GM20431 (cell line): ENCODE results near the gene SYT1.

Source experiments
- in situ Hi-C: fragments of 300-500 bp; cut with MseI, MboI; formaldehyde crosslinking; loops from one replicate; pipeline ENCODE4 v1.15.0; 2020; ENCODE audit warnings: low sequenced_read_pairs; ENCODE audit not compliant: unreplicated experiment

Gene SYT1

DNA sequence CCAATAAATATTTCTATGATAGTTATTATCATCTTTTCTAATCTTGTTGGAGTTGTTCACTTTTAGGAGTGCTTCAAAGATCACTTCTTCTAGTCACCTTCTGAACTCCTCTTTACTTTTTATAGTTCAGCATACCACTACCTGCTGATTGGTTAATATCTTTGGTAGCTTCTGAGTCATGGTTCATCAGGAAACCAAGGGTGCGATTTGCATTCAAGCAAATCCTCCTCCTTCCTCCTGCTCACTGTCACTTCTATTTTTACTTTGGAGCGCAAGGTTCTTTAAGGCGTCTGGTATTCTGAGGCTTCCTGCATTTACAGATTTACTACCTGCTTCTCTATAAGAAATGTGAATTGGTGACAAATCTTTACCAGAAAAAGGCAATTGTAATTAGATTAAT, 24.0 kb downstream of the SYT1 start:
- in situ Hi-C loops, result no loop called here

DNA sequence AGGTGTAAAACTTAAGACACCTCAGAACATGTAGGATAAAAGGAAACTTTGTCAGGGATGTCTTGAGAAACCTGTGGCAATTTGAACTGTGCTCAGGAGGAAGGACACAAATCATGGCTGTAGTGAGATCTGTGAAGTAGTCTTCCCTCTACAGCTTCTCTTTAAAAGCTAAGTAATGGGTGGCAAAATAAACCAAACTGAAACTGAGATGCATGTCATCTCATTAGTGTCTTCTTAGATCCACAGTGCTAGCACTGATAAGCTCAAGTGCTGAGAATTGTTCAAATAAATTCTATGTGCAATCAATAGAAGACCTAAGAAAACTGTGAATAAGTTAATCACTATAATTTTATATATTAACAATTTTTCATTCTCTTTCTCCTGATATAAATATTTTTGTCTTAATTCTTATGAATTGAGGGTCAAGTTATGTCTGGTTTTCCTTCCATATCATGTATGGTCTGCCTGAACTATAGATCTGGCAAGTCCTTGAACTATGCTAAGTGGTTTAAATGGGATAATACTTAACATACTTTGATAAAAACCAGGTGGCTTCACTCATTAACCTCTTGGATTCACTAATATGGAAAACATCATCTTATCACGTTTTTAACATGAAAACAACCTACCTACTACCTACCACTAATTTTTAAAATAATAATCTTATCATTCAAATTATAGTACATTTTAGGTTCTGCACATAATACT, 27.2 kb downstream of the SYT1 start:
- in situ Hi-C loops, result no loop called here

DNA sequence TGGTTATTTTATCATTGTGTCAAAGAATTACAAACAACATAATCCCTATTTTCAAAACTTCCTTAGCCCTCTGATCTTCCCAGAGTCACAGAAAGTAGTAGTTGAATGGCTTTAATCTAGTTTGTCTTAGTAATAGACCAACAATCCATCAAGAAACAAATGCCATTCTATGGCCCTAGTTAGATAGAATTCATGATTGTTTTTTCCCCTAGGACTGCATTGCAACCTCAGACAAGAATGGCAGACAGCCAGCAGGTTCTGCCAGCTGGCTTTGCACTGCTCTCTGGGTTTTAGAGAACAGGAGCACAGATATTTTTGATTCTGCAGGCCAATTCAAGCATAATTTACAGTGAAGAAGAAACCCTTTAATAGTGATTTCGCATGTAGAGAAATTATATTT, 33.8 kb downstream of the SYT1 start:
- in situ Hi-C loops, result no loop called here

DNA sequence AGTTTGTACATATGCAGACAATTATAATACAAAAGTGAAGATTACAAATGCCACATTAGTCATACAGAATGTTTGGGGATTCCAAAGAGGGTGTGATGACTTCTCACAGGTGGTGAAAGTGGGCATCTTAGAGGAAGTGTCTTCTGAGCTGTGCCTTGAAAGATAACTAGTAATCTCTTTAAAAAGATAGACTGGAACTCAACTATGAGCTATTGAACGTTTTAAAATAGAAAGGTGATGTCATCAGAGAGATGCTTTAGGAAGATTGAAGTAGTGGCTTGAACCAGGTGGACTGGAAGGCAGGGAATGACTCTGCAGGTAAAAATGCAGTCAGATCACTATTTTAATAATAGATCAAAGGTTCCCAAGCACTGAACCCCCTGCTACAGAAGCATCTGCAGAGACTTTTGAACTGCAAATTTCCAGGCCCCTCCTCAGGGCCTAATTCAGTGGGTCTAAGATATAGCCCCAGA, 50.3 kb downstream of the SYT1 start:
- in situ Hi-C loops, result no loop called here

DNA sequence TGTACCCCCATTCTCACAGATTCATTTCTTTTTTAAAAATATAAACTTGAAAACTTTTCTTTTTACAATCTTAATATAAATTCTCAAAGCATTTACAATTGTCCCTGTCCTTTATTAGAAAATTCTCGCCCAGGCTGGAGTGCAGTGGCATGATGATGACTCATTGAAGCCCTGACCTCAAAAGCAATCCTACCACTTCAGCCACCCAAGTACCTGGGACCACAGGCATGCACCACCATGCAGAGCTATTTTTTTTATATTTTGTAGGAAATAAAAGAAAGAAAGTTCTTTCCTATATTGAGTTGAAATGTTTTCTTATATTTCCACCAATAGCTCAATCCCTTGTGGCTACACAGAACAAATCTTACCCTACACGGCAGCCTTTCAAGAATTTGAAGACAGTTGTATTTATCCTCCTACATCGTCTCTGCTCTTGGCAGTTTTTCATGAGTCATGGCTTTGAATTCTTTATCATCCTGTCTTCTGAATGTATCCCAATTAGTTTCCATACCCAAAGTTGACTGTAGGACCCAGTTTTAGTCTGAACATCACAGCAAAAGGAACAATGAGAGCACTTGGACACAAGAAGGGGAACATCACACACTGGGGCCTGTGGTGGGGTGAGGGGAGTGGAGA, 52.4 kb downstream of the SYT1 start:
- in situ Hi-C loops, result no loop called here

DNA sequence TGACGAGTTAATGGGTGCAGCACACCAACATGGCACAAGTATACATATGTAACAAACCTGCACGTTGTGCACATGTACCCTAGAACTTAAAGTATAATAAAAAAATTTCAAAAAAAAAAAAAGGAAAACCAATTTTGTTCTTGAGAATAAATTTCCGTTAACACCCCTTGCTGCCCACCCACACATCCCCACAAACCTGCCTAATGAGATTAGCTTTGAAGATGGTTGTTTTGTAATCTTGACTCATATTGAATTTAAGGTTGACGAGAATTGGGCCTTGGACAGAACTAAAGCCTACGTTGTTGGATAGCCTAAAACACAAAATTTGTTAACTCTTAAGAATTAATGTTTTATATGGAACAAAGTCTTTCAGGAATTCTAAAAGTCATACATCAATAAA, 52.9 kb downstream of the SYT1 start:
- in situ Hi-C loops, result no loop called here

DNA sequence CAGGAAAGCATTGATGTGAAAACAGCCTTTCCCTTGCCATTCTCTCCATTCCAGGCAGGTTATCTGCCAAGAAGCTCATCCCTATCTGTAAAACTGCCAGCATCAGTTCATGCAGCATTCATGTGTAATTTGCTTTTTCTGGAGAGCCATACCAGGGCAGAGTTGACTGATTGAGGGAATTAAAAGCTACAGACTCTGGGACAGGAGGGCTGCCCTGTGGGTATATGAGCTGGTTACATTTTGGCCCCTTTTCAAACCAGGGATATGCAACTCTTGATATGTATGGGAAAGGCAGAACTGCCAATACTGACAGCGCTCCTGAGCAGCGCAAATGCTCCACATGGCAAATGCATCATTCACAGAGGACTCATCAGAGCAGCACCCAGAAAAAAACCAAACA, 53.7 kb downstream of the SYT1 start:
- in situ Hi-C loops, result no loop called here

DNA sequence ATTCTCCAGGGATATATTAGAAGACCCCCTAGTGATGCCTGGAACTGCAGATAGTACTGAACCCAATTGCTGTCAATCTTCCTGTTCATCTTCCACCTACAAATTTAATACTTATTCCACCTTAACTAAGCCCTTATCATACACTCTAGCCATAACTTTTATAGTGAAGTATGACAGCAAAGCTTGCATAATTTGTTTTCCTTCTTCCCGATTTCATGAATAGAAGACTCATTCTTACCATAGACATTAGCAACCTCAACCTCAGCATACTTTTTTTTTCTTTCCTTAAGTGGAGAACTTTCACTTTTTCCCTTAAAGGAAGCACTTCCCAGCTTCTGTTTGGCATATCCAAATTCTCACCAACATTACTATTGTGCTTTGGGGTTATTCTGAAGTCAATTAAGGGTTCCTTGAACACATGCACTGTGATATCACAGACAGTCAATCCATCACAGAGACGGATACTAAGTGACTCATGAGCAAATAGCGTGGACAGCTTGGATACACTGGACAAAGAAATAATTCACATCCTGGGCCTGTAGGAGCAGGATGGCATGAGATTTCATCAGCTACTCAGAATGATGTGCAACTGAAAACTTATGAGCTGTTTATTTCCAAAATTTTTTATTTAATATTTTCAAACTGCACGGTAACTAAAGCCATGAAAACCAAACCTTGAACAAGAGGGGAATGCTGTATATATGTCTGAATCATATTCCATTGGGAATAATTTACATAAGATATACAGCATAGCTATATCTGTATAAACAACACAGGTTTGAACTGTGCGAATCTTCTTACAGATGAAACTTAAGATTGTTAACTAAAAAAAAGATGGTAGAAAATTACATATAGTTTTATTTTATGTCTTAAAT, 63.9 kb downstream of the SYT1 start:
- in situ Hi-C loops, result no loop called here

DNA sequence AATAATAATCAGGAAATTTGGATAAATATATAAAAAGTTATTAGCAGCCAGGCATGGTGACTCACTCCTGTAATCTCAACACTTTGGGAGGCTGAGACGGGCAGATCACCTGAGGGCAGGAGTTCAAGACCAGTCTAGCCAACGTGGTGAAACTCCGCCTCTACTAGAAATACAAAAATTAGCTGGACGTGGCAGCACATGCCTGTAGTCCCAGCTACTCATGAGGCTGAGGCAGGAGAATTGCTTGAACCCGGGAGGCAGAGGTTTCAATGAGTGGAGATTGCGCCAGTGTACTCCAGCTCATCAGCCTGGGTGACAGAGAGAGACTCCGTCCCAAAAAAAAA, 64.5 kb downstream of the SYT1 start:
- in situ Hi-C loops, result no loop called here

DNA sequence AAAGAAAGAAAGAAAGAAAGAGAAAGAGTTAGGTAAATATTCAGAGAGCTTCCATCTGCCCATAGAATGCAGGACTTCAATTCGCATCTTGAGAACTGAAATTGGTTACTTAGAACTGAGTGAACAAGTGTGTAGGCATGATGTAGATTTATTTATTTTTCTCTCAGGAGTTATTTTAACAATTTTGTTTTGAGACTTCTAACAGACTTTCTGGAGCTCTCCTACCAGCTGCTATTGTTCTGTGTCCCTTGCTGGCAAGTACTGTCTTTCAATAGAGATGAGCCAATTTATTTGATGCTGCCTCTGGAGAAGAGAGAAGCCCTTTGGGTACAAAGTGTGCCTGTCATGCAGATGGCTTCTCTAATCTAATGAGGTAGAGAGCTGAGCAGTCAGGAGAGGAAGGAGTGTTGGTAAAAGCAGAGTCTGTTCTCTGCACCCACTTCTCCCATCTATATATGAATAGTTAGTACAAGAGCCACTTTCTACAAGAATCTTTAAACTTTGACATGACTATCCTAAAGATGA, 67.0 kb downstream of the SYT1 start:
- in situ Hi-C loops, result no loop called here

DNA sequence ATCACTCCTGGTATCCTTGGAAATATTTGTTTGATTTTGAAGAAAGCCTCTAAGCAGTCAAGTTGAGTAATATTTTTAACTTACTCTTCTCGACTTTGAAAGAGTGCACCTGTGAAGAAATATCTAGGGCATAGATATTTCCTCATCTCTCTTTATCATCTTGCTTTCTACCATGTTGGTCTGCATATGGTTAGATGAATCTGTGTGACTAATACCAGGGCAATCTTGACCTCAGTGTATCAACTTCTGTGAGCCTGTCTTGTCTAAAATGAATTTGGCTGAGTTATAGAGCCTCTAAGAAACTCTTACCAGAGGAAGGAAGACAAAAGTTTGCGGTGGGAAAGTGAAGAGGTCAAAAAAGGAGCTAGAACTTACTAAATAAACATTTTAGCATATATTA, 68.4 kb downstream of the SYT1 start:
- in situ Hi-C loops, result no loop called here

DNA sequence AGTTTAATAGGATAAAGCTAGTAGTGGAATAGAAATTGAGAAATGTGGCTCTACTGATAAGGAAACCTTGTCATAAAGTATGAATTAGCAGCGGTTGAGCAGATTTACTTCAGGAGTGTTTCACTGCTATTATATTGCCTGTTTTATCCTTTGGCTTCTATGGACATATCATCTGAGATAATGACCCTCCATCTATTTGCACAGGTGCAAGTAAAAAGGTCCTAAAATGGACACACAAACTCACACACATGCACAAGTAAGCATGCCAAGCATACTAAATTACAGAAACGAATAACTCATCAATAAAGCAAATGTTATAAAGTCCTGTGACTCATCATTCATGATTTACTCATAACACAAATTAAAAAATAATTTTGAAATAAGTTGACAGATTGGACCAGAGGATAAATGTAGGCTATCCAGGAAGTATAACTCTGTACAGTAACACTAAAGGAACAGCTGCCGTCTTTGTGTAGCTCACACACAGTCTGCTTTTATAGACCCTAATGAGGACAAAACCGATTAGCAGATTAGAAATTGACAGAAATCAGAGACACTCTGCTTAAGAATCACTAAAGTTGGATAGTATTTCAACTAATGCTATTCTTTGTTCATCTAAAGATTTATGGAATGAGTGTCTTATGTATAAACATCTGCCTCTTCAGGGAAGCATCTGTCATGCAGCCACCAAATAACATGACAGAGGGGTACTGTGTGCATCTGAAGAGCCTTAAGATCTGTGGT, 73.9 kb downstream of the SYT1 start:
- in situ Hi-C loops, result no loop called here

DNA sequence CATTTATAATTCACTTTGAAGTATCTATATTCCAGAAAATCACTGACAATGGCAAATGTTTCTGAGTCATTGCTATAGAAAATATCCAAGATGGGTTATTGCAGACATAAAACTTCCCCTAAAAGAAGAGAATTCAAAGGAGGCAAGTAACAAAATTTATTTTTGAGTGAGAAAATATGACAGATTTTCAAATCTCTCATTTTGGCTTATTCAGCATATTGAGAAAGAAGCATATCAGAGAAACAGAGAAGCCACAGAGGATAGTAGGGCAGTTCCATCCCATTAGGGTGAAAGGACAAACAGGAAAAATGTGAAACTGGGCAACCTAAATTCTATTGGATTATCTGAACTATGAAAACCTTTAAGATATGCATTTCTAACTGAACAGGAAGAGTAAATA, 85.0 kb downstream of the SYT1 start:
- in situ Hi-C loops, result no loop called here

DNA sequence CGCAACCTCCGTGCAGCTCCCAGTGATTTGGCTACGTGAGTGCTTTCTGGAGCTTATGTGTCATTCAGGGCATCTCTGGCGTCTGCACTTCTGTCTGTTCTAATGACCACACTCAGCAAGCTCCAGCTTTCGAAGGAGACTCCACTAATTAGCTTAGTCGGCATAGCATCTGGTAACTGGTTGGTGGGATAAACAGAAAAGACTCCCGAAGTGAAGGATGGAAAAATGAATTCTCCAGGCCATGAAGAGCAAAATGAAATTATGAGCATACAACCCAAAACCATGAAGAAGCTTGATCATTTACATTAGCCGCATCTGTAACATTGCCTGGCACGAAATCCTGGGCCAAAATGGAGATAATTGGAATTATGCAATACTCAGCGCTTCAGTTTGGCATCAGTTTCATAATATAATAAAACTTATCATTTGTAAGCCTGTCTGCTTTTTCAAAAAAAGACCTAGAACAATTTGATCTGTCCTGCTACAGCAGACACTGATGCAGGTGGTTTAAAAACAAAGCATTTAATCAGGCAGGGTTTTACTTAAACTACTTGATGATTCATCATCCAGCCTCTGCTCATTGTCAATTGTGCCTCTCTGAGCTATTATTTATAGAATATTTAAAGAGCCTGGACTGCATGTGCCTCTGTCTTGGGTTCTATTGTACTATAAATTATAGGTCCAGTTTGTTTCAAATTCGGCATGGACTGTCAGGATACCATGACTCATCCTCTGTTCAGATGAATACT, 87.4 kb downstream of the SYT1 start:
- in situ Hi-C loops, result no loop called here

DNA sequence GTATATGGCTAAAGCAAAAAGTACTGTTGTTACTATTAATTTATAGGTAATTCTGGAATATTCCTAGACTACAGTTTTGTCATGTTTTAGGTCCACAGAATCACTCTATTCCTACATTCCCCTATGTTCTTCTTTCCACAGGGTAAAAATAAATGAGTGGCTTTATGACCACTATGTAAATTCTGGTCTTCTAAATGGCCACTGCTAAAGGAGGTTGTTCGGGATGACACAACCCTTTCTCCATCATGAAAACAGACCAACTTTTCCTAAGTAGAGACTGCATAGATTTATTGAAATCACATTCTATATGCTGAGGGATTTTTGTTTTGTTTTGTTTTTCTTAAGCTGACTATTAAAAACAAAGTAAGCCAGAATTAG, 88.0 kb downstream of the SYT1 start:
- in situ Hi-C loops, result no loop called here

DNA sequence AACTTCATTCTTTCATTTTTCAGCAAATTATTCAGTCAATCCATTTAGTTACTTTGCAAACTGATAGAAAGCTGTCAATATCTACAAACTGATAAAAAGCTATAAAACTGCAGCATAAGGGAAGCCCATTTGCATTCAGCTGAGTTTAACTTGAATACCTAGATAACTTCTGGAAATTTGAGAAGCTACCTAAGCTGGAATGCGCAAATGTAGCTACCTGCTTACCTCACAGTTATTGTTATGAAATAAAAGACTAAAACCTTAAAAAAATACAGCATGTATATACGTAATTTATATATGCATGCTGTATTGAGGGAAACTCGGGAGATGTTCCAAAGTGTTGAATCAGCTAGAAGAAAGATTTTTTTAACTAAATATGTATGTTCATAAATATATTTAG, 94.4 kb downstream of the SYT1 start:
- in situ Hi-C loops, result no loop called here

DNA sequence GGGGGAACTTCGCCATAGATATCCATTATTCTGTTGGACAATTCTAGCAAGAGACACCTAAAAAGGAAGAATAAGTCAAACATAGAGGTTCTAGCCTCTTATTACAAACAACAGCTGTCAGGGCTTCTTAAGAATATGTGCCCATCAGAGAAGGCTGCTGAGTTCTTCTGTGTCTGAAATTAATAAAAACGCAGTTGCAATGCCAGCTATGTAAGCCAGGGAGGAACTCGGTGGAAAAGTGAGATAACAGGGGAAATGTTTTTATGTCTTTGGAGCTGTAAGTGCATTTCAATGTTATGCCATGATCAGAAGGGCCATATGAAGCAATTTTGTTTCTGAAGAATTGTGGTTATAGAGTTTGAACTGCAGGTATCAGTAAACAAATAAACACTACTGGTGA, 95.0 kb downstream of the SYT1 start:
- in situ Hi-C loops, result no loop called here

DNA sequence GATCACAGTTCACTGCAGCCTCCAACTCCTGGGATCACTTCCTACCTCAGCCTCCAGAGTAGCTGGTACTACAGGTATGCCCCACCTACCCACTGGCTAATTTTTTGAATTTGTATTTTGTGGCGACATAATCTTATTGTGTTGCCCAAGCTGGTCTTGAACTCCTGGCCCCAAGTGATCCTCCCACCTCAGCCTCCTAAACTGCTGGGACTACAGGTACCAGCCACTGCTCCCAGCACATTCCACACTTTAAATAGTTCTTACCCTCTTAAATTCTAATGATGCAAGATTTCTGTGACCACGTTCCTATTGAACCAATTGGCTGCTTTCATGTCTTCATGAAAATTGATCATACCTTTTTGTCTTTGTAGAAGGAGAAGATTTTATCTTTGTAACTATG, 96.6 kb downstream of the SYT1 start:
- in situ Hi-C loops, result no loop called here

DNA sequence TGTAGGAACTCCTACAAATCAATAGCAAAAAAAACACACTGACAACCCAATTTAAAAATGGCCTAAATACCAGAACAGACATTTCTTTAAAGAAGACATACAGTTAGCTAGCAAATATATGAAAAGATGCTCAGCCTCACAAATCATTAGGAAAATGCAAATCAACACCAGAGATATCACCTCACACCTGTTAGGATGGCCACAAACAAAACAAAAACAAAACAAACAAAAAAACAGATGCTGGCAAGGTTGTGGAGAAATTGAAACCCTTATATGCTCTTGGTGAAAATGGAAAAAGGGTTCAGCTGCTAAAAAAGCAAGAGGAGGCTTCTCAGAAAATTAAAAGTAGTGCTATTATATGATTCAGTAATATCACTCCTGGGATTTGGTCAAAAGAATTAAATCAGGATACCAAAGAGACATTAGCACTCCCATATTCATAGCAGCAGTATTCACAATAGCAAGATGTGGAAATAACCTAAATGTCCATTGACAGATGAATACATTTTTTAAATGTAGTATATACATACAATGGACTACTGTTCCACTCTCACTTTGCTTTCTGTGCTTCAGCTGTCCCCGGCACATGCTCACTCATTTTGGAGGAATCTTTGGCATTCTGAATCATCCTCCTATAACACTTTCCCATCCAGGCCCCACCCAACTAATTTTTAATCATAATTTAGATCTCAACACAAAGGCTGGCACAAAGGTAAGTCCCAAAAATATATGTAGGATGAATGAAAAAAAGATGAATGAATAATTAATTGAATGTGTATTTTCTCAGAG, 99.1 kb downstream of the SYT1 start:
- in situ Hi-C loops, result no loop called here
